Stimulated activated CD8-positive, alpha-beta memory T cell treated with anti-CD3 and anti-CD28 coated beads, Interleukin-15, amount 100 ng/mL, for 24 hours (primary cell): ENCODE measurements around the gene PARP11.

Source experiments
- DNase-seq: peaks from one replicate; pipeline ENCODE4 v3.0.0-alpha.2; 2020; ENCODE audit warnings: low read depth

Gene PARP11

GRCh38 chr12:3770891-3771290 is 102.3 kb downstream of the PARP11 start:
- no peak for DNase-seq

DNA sequence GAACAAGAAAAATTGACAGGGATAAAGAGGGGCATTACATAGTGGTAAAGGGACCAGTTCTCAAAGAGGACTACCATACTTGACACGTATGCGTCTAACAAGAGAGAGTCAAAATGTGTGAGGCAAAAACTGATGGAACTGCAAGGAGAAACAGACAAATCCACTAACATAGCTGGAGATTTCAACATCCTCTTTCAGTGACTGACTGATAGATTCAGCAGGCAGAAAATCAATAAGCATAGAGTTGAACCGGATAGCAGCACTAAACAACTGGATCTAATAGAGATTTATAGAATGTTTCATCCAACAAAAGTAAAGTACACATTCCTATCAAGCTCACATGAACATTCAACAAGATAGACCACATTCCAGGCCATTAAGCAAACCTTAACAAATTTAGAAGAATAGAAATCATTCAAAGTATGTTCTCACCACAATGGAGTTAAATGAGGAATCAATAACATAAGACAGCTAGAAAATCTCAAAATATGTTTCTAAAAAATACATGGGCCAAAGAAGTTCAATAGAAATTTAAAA is 104.2 kb downstream of the PARP11 start:
- DNase-seq, result no peak

DNA sequence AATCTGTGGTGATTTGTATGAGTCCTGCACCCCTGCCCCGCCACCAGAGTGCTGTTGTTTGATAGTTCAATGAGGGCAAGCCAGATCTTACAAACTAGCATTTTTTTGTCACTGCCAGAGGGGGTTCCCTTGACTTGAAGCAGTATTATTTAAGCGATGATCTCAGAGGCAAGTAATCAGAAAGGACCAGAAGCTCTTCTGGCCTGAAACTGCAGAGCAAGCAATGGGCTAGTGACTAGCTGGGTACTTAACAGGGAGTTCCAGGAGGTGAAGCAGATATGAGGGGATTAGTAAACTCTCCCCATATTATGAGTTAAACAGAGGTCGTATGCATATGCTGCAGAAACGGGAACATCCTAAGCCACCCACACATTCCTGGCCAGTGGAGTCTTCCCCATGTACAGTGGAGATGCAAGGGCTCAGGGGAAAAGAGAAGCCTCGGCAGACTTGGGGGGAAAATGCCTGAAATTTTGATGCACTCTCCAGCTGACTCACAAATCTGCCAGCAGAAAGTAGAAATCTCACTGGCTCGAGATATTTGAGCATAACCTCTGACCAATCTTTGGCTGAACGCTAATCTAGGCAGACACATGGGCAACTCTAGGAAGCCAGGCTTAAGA is 112.0 kb downstream of the PARP11 start:
- DNase-seq, result no peak

GRCh38 chr12:3759878-3760277 is 113.3 kb downstream of the PARP11 start:
- no peak for DNase-seq
